GF-D8 (cell line): ENCODE data around the gene FGD2.
A peak's percentile ranks its signal among the peaks of the same experiment; 100 is the strongest.

Experiments
- DNase-seq: peaks from one replicate; lab custom pipeline; 2025; lab: John Stamatoyannopoulos, UW

Gene FGD2, protein sequence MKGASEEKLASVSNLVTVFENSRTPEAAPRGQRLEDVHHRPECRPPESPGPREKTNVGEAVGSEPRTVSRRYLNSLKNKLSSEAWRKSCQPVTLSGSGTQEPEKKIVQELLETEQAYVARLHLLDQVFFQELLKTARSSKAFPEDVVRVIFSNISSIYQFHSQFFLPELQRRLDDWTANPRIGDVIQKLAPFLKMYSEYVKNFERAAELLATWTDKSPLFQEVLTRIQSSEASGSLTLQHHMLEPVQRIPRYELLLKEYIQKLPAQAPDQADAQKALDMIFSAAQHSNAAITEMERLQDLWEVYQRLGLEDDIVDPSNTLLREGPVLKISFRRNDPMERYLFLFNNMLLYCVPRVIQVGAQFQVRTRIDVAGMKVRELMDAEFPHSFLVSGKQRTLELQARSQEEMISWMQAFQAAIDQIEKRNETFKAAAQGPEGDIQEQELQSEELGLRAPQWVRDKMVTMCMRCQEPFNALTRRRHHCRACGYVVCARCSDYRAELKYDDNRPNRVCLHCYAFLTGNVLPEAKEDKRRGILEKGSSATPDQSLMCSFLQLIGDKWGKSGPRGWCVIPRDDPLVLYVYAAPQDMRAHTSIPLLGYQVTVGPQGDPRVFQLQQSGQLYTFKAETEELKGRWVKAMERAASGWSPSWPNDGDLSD

DNA sequence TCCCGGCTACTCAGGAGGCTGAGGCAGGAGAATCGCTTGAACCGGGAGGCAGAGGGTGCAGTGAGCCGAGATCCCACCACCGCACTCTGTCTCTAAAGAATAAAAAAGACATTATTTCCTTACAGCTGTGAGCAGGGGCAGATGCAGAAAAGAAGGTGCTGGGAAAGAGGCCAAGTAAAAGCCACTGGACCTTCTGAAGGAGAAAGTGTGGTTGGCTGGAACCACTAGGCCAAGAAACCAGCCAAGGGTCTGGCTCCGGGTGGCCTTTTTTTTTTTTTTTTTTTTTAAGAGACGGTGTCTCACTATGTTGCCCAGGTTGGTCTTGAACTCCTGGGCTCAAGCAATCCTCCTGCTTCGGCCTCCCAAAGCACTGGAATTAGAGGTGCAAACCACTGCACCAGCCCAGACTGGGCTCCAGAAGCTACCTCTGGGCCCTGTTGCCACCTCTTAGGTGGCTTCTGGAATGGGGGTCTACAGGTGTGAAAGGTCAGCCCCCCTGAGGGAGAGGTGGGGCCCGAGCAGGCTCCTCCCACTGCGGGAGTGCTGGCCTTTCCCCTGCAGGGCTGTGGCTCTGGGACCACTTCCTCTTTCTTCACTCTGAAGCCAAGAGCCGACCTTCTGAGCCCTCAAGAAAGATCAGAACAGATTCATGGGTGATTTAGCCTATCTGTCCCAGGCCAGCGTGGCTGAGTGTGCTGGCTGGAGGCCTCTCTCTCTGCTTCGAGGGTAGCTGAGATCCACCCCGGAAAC, at the start of gene FGD2:
Gene FGD2 (plus strand): TSS at position 595 of the 750 bp plus-strand sequence. CDS start 163 bp downstream, outside the sequence.
- peak; percentile 8 for DNase-seq

DNA sequence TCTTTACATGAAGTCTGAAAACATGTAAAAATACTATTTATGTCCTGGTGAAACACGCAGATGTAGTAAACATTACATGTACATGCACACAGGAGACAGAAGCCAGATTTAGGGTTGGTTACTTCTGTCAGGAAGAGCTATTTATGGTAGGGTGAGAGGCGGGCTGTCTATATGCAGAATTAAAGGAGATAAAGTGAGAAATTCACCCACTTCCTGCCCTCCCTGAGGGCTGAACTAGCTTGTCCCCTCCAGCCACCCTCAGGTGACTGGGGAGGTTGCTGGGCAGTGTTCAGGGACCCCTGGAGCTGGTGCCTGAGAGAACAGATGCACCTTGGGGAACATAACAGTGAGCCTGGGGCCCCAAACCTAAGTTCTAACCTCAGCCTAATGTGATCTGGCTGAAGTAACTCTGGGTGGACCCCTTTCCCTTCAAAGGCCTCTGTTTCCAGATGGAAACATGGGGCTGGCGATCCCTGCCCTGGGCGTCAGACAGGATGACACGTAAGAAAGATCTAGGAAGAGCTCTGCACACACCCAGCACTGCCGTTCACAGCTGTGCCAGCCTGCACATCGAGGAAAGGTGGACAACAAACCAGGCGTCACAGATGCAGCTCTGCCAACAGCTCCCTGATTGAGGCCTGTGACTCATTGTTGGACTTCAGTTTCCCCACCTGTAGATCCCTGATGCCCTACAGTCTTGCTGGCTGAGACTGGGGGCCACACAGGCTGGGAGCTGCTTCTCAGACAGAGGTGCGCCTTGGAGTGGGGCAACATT, 49.6 kb upstream of the FGD2 start:
- no peak for DNase-seq

DNA sequence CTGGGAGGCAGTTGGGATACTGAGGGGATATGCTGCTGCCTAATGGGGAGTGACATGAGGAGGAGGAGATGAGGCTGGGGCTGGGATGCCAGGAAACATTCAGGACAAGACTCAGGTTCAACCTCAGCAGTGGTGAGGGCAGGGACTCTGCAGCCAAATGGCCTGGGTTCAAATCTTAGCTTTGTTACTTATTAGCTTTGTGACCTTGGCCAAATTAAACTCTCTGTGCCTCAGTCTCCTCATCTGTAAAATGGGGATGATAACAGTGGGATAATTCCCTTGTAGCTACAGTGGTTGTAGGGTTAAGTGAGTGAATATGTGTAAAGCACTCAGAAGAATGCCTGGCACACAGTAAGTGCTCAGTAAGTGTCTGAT, 49.0 kb upstream of the FGD2 start:
- no peak for DNase-seq

DNA sequence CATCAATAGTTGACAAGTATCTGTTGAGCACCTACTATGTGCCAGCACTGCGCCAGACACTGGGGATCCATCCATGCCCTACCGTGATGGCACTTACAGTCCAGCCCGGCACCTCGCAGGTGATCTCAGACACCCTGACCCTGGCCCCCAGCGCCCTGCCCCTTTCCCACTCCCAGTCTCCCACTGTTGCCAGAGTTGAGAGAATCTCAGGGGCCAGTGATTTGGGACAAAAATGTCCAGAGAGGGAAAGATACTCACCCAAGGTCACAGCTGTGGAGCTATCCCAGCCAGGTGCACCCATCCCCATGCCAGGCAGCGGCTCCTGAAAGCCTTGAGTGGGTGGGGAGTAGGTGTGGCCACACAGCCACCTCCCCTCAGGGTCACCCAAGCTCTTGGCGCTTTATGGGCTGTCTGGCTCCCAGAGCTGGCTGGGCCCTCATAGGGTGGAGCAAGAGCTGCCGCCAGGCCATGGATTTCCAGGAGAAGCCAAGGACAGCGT, 47.6 kb upstream of the FGD2 start:
- DNase-seq: no peak

DNA sequence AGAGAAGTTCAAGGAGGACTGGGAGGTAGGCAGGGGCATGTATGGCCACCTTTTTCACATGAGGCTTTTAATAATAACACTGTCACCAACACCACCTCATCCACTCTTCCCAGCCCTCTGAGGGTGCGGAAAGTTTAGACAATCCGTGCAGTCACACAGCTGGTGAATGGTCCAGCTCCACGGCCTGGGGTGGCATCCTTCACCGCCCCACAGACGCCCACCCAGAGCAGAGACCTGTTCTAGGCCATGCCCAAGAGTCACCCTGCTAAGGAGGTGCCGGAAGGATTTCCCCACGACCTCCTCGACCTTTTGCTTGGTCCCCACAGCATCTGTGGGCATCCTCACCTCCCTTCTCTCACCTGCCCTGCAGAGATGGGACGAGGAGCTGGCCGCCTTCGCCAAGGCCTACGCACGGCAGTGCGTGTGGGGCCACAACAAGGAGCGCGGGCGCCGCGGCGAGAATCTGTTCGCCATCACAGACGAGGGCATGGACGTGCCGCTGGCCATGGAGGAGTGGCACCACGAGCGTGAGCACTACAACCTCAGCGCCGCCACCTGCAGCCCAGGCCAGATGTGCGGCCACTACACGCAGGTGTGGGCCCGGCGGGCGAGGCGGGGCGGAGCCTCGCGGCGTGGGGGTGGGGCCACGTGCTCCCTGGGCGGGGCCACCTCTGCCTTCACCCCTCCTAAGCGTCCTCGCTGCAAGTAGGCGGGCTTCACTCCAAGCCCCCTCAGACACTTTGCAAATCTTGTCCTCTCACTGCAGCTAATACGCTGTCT, 46.5 kb upstream of the FGD2 start:
- no peak for DNase-seq

DNA sequence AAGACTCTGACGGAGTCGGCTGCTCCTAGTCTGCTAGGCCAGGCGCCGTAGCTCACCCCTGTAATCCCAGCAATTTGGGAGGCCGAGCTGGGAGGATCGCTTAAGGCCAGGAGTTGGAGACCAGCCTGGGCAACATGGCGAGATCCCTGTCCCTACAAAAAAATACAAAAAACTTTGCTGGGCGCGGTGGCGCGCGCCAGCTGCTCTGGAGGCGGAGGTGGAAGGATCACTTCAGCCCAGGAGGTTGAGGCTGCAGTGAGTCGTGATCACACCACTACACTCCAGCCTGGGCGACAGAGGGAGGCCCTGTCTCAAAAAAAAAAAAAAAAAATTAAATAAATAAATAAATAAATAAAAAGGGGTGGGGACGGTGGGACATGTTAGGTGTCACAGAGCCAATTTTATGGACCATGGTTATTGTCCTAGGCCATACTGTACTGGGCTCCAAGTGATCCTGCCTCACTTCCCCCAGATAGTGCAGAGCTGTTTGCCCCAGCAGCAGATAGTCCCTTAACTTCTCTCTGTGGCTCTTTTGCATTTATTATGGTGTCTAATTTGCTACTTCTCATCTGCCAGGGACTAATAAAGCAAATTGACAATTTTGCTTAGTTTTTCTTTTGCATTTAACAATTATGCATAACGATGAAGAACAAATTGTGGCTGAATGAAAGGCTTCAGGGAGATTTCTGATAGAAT, 45.8 kb upstream of the FGD2 start:
- DNase-seq: no peak

DNA sequence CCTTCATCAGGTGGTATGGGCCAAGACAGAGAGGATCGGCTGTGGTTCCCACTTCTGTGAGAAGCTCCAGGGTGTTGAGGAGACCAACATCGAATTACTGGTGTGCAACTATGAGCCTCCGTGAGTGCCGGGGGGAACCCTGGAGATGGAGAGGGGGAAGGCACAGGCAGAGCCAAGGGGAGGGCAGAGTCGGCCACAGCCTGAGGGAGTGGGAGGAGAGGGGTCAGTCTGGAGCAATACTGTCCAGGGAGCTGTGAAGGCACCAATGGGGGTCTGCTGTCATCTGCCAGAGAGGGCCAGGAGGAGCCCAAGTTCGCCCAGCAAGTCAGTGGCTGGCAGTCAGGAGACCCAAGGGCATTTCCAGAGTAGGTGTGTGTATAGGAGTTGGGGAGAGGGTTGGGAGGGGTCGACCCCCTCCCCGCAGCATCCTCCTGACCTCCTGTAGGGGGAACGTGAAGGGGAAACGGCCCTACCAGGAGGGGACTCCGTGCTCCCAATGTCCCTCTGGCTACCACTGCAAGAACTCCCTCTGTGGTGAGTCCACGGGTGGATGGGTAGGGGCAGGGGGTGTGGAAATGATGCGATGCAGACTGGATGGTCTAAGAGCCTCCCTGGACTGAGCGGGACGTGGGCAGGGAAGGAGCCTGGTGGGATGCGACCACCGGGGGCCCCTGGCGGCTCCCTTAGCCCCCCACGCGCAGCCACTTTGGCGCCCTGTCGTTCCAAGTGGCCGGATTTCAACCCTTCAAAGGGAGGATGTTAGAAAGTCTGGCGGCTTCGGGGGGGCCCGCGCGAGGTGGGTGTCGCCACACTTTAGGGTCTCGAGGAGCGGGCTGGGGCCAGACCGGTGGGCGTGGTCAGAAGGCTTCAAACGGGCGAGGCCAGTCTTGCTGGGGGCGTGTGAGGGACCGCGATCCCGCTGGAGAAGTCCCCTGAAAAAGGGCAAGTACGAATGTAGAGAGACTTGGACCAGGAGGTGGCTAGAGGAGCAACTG, 43.7 kb upstream of the FGD2 start:
- no peak for DNase-seq

DNA sequence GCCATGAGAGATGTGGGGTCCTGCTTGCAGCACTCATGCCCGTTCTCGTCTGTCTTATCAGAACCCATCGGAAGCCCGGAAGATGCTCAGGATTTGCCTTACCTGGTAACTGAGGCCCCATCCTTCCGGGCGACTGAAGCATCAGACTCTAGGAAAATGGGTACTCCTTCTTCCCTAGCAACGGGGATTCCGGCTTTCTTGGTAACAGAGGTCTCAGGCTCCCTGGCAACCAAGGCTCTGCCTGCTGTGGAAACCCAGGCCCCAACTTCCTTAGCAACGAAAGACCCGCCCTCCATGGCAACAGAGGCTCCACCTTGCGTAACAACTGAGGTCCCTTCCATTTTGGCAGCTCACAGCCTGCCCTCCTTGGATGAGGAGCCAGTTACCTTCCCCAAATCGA, 42.6 kb upstream of the FGD2 start:
- DNase-seq: peak; percentile 76

DNA sequence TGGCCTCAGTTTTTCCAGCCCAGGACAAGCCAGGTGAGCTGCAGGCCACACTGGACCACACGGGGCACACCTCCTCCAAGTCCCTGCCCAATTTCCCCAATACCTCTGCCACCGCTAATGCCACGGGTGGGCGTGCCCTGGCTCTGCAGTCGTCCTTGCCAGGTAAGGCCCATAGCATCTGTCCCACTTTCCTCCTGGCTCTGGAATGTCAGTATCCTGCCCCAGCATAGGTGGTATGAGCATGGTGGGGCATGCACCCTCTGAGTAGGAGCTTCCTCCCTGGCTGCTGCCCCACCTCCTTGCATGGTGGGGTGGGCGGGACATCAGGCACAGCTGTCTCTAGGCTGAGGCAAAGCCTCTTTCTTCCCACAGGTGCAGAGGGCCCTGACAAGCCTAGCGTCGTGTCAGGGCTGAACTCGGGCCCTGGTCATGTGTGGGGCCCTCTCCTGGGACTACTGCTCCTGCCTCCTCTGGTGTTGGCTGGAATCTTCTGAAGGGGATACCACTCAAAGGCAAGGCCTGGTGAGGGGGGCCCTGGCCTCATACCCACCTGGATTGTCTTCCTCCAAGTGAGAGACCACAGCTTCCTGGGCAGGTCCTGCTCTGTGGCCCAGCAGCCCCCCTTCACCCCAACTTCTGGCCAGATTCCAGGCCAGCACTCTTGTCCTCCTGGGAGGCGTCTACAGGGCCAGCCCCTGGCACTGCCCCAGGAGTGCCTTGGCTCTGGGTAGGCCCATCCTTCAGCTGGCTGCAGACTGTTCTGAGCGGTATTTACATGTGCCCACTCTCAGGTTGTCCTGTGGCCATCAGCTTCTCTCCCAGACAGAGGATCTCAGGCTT, 41.8 kb upstream of the FGD2 start:
- no peak for DNase-seq

DNA sequence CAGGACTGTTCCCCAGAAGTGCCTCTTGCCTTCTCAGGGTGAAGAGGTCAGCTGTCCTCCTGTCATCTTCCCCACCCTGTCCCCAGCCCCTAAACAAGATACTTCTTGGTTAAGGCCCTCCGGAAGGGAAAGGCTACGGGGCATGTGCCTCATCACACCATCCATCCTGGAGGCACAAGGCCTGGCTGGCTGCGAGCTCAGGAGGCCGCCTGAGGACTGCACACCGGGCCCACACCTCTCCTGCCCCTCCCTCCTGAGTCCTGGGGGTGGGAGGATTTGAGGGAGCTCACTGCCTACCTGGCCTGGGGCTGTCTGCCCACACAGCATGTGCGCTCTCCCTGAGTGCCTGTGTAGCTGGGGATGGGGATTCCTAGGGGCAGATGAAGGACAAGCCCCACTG, 41.1 kb upstream of the FGD2 start:
- no peak for DNase-seq

DNA sequence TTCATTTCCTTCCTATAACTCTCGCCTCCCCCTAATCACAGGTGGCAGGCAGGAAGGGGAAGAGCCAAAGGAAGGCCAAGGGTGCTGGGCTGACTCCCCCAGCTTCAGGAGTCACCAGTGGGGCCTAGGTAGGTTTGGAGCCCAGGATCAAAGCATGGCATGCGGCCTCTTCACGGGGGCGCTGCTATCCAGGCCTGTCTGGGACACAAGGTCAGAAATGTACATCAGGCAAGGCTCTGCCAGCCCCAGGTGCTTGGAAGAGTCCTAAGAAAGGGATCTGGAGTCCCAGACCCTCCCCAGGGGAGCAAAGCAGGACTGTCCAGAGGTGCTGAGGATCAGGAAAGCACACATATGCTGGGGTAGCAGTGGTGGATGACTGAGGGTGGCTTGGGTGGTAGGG, 40.5 kb upstream of the FGD2 start:
- no peak for DNase-seq

DNA sequence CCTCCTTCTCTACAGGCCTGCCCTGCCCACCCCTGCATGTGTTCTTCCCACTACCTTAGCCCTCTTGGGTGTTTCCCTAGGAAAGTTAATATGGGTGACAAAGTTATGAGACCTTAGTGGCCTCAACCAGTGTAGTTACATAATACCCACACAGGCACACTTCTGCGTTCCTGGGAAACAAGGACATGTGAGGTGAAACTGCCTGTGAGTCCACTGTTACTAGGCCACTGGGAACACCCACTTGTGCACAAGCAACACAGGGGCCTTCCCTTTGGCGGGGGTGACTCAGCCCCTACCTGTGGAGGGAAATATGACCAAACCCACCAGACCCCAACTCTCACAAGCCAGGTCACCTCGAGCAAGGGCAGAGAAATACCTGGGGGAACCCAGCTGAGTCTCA, 38.2 kb upstream of the FGD2 start:
- DNase-seq: no peak

DNA sequence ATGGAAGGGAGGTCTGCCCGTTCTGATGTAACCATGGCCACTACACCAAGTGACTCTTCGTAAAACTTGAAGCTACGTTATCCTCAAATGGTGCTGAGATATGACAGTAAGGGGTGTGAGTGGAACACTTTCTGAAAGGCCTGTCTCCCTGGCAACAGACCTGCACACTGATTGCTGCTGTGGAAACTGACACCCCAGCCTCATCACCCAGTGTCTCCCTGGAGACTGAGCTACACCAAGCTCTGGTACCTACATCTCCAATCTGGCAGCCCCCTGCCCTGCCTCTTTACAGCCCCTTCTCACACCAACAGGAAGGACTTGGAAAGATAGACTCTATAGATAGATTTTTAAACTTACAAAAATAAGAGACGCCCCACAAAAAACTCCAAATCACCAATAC, 37.7 kb upstream of the FGD2 start:
- no peak for DNase-seq

DNA sequence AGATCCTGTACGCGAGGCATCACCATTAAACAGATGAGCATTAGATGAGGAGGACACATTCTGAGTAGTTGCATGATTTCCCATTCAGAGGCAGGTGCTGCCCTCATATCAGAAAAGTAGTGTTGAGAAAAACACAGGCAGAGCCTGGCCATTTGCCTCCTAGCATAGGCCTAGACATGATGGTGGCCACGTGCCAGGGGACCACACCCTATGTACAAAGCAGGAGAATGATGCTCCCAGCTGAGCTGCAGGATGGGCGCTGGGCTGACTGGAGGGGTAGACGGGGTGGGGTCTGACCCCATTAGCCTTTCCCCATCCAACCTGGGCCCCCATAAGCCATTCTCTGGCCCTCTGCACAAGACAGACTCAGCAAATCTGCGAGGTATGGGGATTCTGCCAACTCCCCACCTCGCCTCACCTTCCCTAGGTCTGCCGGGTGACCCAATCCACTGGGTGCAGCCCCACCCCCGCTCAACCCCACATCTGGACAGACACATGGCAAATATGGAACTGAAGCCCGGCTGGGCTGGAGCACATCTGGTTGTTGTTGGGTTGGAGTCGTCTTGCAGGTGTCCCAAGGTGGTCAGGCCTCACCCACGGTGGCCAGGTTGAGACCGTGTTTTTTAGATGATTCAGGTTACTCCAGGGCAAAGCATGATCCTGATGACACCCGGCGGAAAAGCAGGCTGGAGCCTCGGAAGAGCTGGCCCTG, 37.0 kb upstream of the FGD2 start:
- no peak for DNase-seq

DNA sequence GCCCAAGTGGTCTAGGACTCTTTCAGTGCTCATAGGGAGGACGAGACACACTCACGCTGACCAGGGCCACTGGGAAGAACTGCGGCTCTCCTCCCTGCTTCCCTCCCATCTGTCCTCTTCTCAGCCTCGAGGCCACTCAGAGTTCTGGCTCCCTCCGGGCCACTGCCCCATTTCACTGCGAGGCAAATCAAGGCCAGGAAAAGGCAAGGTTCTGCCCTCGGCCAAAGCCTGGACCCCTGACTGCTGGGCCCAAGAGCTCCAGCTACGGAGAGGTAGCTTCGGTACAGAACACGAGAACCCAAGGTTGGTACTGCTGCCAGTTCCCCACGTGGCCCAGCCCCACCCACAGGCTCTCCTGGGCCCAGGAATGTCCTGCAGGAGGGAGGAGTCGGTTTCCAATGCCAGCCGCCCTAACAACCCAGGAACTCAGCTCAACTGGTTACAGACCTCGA, 36.2 kb upstream of the FGD2 start:
- no peak for DNase-seq

DNA sequence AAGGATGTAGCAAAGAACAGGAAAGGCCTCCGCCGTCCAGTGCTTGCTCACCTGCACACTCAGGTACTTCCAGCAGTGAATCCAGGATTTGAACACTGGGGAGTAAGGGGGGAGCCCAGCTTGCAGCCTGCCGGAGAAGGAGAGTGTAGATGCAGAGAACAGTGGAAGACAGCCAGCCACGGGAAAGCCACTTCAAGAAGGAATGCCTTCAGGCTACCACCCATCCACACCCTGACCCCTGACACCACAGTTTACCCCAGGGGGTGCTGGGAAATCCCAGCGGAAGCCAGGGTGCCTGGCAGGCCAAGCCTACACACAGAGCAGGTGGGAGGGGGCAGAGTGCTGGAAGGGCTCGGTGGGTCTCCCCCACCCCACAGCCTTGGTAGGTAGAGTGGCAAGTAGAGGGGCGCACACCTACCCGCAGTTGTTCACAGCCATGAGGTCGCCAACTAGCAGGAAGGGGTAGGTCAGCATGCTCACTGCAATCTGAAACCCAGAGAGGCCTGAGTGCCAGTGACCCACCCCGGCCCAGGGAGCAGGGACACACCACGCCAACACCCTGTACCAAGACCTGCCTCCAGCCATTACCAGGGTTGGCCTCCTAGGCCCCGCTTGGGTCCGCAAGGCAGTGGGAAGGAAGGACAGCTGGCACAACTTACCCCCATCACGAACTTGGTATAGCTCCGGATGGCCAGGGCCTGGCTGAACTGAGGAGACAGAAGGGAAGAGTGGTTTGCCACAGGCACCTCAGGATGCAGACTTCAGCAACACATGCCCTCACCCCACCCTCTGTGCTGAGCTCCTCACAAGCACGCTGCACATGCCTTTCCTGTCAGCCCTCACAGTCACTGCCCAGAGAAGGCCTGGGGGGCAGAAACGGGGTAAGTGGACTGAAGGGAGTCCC, 35.2 kb upstream of the FGD2 start:
- no peak for DNase-seq
